A549 treated with CORT108297 at 1 μM for 4 hours (cell line): ENCODE measurements around the gene C4orf46. TPM values are rescaled to one million over a fixed set of nuclear protein-coding genes. Genes with fewer than 3 reads are reported as not detected.

ENCODE experiments used
- total RNA-seq: library from RNA; stranded (reverse); fragments of 200-300 nt; extraction: Qiagen RNA extraction; gene quantifications from 5 replicates; pipeline ENCODE4 v1.2.3, GENCODE V29; 2022

C4orf46 gene
- 6.5 to 9.3 TPM (median 8.3 TPM) in 5 replicates for total RNA-seq

DNA sequence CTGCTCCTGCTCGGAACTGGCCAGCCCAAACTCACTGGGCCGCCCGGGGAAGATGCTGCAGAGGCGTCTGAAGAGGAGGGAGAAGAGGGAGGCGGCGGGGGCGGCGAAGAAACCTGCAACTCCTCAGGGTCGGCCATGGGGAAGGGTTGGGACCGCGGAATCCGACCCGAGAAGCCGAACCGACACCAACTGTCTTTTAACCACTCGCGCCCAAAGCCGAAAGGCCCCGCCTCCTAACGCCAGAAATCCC is at the start of gene C4orf46:
Gene C4orf46 (minus strand): TSS at position 223 of the 250 bp plus-strand sequence. CDS start 86 bp downstream, at position 137.

DNA sequence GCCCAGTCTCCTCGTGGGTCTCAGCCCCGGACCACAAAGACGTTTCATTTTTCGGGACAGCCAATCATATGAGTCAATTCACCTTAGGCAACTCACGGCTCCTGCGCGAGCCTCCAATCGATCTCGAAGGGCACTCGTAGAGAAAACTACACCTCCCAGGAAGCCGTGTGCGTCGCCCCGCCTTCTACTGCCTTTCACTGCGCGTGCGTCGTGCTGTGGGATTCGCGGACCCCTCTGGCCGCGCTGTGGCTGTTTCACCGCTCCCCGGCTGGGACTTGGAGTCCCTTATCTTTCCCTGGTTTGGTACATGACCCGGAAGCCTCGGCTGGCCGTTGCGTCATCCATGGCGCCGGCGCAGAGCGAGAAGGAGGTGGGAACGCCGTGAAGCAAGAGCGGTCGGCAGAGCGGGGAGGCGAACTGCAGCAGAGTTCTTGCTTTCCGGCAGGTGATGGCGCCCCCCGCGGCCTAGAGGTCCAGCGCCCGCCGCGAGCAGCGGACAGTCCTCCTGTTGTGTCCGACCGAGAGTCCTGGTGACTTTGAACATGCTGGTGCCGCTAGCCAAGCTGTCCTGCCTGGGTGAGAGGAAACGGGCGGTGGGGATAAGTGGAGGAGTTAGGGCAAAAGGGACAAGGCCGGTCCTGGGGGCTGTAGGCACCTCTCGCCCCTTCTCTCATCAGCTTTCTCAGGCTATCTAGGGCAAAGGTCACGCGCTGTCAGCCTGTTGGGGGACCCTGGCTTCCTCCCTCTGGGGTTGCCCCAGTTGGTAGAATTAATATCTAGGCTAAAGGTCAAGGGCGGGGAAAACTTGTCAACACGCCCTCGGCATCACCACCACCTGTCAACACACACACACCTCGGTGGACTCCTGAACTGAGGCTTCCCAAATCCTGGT is 474 bp upstream of the C4orf46 start, which contains the start of gene ETFDH:
Gene ETFDH (plus strand): TSS at position 382 of the 892 bp plus-strand sequence. CDS start 161 bp downstream, at position 543.

Other genes starting within 250 kb of the C4orf46 start
- gene RXFP1, start 150.0 kb downstream of the C4orf46 start, total RNA-seq = not detected in 5 replicates
- gene ETFDH, start 409 bp upstream of the C4orf46 start, total RNA-seq = 4.9 to 5.2 TPM (median 5.0 TPM) in 5 replicates
- gene PPID, start 51.5 kb upstream of the C4orf46 start, total RNA-seq = 34.8 to 43.3 TPM (median 37.4 TPM) in 5 replicates
- 3.6 to 5.6 TPM (median 4.2 TPM) in 5 replicates for gene FNIP2, start 97.1 kb upstream of the C4orf46 start, total RNA-seq